ENCODE data around the gene CRIM1.

- TF ChIP-seq EZH2 (IDR thresholded peaks at IDR 0.05; ENCODE audit: low read length, missing control alignments) (no peak), CTCF (conservative IDR thresholded peaks at IDR 0.05 in 1 of 2, IDR thresholded peaks at IDR 0.05 in 1 of 2; ENCODE audit: low read depth in 1 of 2, low read length in 2 of 2) (no peak)
These were observed 17.3 kb upstream of the CRIM1 start for GRCh38 chr2:36338124-36338826.

All from fibroblast of lung (primary cell).